Mesenchymal stem cell (in vitro differentiated cells and primary cell): ENCODE measurements around the gene BCKDHB.
"Not testable (repeated sequence)": the region's sequence is repeated elsewhere in the genome, so short reads cannot be mapped to it uniquely, and the experiment has no call there.

ENCODE experiments used
- DNase-seq: peaks from one replicate; pipeline ENCODE4 v3.0.0-alpha.2; 2013
- H2AFZ ChIP-seq: one replicate; pipeline ENCODE4 v1.6.1; 2013; ENCODE audit warnings: low read depth, mild to moderate bottlenecking, control low read depth, inconsistent platforms, low read length, moderate library complexity
- H2AK5ac ChIP-seq: 2 replicates; pipeline ENCODE4 v1.6.1; 2013; ENCODE audit warnings: low read length, moderate library complexity, mild to moderate bottlenecking, inconsistent platforms; ENCODE audit not compliant: severe bottlenecking
- H2BK120ac ChIP-seq: one replicate; pipeline ENCODE4 v1.6.1; 2013; ENCODE audit warnings: low read depth, mild to moderate bottlenecking, inconsistent platforms, low read length, moderate library complexity
- H2BK12ac ChIP-seq, 2 experiments: one replicate each; pipeline ENCODE4 v1.6.1; 2013; ENCODE audit warnings: inconsistent platforms in 2 of 2, low read length in 2 of 2, mild to moderate bottlenecking in 2 of 2, moderate library complexity in 2 of 2, control low read depth in 1 of 2
- H2BK15ac ChIP-seq: one replicate; pipeline ENCODE4 v1.6.1; 2013; ENCODE audit warnings: mild to moderate bottlenecking, low read depth, inconsistent platforms; ENCODE audit not compliant: poor library complexity, severe bottlenecking
- H2BK5ac ChIP-seq: 2 replicates; pipeline ENCODE4 v1.6.1; 2013; ENCODE audit warnings: low read depth, mild to moderate bottlenecking, low read length, control low read depth, inconsistent platforms; ENCODE audit not compliant: poor library complexity, severe bottlenecking
- H3K14ac ChIP-seq, 2 experiments: one replicate each; pipeline ENCODE4 v1.6.1; 2013; ENCODE audit warnings: inconsistent platforms in 2 of 2, low read length in 2 of 2, control low read depth in 1 of 2, mild to moderate bottlenecking in 1 of 2, moderate library complexity in 1 of 2
- H3K18ac ChIP-seq, 2 experiments: one replicate each; pipeline ENCODE4 v1.6.1; 2013; ENCODE audit warnings: inconsistent platforms in 2 of 2, low read length in 2 of 2, control low read depth in 1 of 2, low read depth in 1 of 2, mild to moderate bottlenecking in 1 of 2
- H3K23ac ChIP-seq, 2 experiments: one replicate each; pipeline ENCODE4 v1.6.1; 2013; ENCODE audit warnings: inconsistent platforms in 2 of 2, low read length in 2 of 2, mild to moderate bottlenecking in 2 of 2, moderate library complexity in 2 of 2, control low read depth in 1 of 2
- H3K27ac ChIP-seq: 2 replicates; pipeline ENCODE4 v1.5.1; 2013; ENCODE audit warnings: mild to moderate bottlenecking, moderate library complexity, low read length, control low read depth, inconsistent platforms; ENCODE audit not compliant: poor library complexity, severe bottlenecking
- H3K27me3 ChIP-seq, 2 experiments: 2 replicates each; pipeline versions ENCODE4 v1.6.1 to v1.7.0; 2013; ENCODE audit warnings: low read length in 2 of 2, mild to moderate bottlenecking in 2 of 2, moderate library complexity in 2 of 2, control low read depth in 1 of 2, inconsistent platforms in 1 of 2; ENCODE audit not compliant: control insufficient read depth in 1 of 2, insufficient read depth in 1 of 2
- H3K36me3 ChIP-seq, 2 experiments: 2 replicates each; pipeline versions ENCODE4 v1.6.1 to v1.7.0; 2013; ENCODE audit warnings: low read length in 2 of 2, control low read depth in 1 of 2, inconsistent platforms in 1 of 2, low read depth in 1 of 2, mild to moderate bottlenecking in 1 of 2; ENCODE audit not compliant: insufficient read depth in 2 of 2, control insufficient read depth in 1 of 2
- H3K4ac ChIP-seq, 2 experiments: one replicate each; pipeline ENCODE4 v1.6.1; 2013; ENCODE audit warnings: inconsistent platforms in 2 of 2, low read length in 2 of 2, mild to moderate bottlenecking in 2 of 2, moderate library complexity in 2 of 2, control low read depth in 1 of 2, low read depth in 1 of 2
- H3K4me1 ChIP-seq: 2 replicates; pipeline ENCODE4 v1.6.1; 2013; ENCODE audit warnings: low read depth, low read length, control low read depth; ENCODE audit not compliant: control insufficient read depth, insufficient read depth
- H3K4me2 ChIP-seq: 2 replicates; pipeline ENCODE4 v1.6.1; 2013; ENCODE audit warnings: low read length, mild to moderate bottlenecking, inconsistent platforms; ENCODE audit not compliant: poor library complexity, severe bottlenecking
- H3K4me3 ChIP-seq, 2 experiments: 2 replicates each; pipeline versions ENCODE4 v1.5.1 to v1.7.0; 2013; ENCODE audit warnings: low read length in 2 of 2, mild to moderate bottlenecking in 2 of 2, control low read depth in 1 of 2, low read depth in 1 of 2; ENCODE audit not compliant: insufficient read depth in 1 of 2
- H3K79me1 ChIP-seq: replicated peaks from 2 replicates; pipeline ENCODE4 v1.6.1; 2013; ENCODE audit warnings: mild to moderate bottlenecking, control low read depth, low read length, inconsistent platforms; ENCODE audit not compliant: poor library complexity, severe bottlenecking
- H3K9ac ChIP-seq: 2 replicates; pipeline ENCODE4 v1.7.0; 2013; ENCODE audit warnings: mild to moderate bottlenecking, low read length, moderate library complexity
- H3K9me3 ChIP-seq: 2 replicates; pipeline ENCODE4 v1.7.0; 2013; ENCODE audit warnings: mild to moderate bottlenecking, low read length; ENCODE audit not compliant: control insufficient read depth
- H4K8ac ChIP-seq: one replicate; pipeline ENCODE4 v1.6.1; 2013; ENCODE audit warnings: inconsistent platforms, mild to moderate bottlenecking, low read length, moderate library complexity
- H4K91ac ChIP-seq: one replicate; pipeline ENCODE4 v1.6.1; 2013; ENCODE audit warnings: mild to moderate bottlenecking, low read length, inconsistent platforms
- WGBS: methylation state at CpG from one replicate; pipeline ENCODE4 v1.1.7; 2013; ENCODE audit warnings: mixed read lengths; 5-methylcytosine and 5-hydroxymethylcytosine counted together

BCKDHB gene

DNA sequence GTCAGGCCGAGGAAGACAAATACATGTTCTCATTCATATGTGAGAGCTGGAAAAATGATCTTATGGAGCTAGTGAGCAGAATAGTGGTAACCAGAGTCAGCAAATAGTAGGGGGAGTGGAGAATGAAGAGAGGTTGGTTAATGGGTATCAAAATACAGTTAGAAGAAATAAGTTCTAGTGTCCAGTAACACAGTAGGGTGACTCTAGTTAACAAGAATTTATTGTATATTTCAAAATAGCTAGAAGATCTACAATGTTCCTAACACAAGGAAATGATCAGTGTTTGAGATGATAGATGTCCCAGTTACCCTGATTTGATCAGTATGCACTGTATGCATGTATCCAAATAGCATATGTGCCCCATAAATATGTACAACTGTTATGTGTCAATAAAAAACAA, 128.4 kb downstream of the BCKDHB start:
- no peaks in the 10 kb centered on the region for H3K4me1 ChIP-seq
- H4K8ac ChIP-seq, result no peak overlapping the region
- H2BK5ac ChIP-seq, result no peak overlapping the region
- no peak overlapping the region for H3K9ac ChIP-seq
- 95% methylated on average over 1 of the region's 1 CpG for WGBS
- no peak overlapping the region for H2BK12ac ChIP-seq
- no peaks in the 10 kb centered on the region for H3K79me1 ChIP-seq
- no peaks in the 10 kb centered on the region for H3K9me3 ChIP-seq
- H2AFZ ChIP-seq, result no peak overlapping the region
- no peak for DNase-seq
- no peak overlapping the region for H2BK15ac ChIP-seq
- H3K4me3 ChIP-seq, result no peak overlapping the region
- no peaks in the 10 kb centered on the region for H3K36me3 ChIP-seq
- no peak overlapping the region for H2AK5ac ChIP-seq
- no peak overlapping the region for H3K4me2 ChIP-seq
- H3K23ac ChIP-seq, result no peak overlapping the region
- H3K27ac ChIP-seq, result no peak overlapping the region
- H4K91ac ChIP-seq, result no peak overlapping the region
- no peaks in the 10 kb centered on the region for H3K27me3 ChIP-seq
- no peak overlapping the region for H3K4ac ChIP-seq
- H2BK120ac ChIP-seq, result no peak overlapping the region
- no peak overlapping the region for H3K18ac ChIP-seq
- no peak overlapping the region for H3K14ac ChIP-seq

- Histone ChIP-seq H3K4ac (no peak overlapping the region), H3K18ac (no peak overlapping the region), H2BK5ac (no peak overlapping the region), H3K14ac (no peak overlapping the region), H3K36me3 (no peaks in the 10 kb centered on the region), H3K23ac (no peak overlapping the region), H3K4me1 (no peaks in the 10 kb centered on the region), H3K79me1 (no peaks in the 10 kb centered on the region), H2AFZ (no peak overlapping the region), H4K91ac (no peak overlapping the region), H2BK15ac (no peak overlapping the region), H3K9me3 (no peaks in the 10 kb centered on the region), H3K4me3 (no peak overlapping the region), H3K27me3 (no peaks in the 10 kb centered on the region), H3K4me2 (no peak overlapping the region), H3K27ac (no peak overlapping the region), H2BK12ac (no peak overlapping the region), H4K8ac (no peak overlapping the region), H3K9ac (no peak overlapping the region), H2AK5ac (no peak overlapping the region), H2BK120ac (no peak overlapping the region)
- DNase-seq, result no peak
- 100% methylated on average over 1 of the region's 1 CpG for WGBS
These were observed 129.2 kb downstream of the BCKDHB start for GRCh38 chr6:80235647-80236046.

DNA sequence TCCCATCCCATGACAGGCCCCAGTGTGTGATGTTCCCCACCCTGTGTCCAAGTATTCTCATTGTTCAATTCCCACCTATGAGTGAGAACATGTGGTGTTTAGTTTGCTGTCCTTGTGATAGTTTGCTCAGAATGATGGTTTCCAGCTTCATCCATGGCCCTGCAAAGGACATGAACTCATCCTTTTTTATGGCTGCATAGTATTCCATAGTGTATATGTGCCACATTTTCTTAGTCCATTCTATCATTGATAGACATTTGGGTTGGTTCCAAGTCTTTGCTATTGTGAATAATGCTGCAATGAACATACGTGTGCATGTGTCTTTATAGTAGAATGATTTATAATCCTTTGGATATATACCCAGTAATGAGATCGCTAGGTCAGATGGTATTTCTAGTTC, 132.3 kb downstream of the BCKDHB start:
- not testable (repeated sequence) for H3K27me3 ChIP-seq, H2AFZ ChIP-seq, H2BK5ac ChIP-seq, H3K23ac ChIP-seq, H2BK12ac ChIP-seq, H4K91ac ChIP-seq, H3K9me3 ChIP-seq, H3K4ac ChIP-seq, H4K8ac ChIP-seq, H3K36me3 ChIP-seq, H2BK120ac ChIP-seq, H3K79me1 ChIP-seq, H3K9ac ChIP-seq, H3K4me2 ChIP-seq, H3K4me1 ChIP-seq, H3K14ac ChIP-seq, H3K18ac ChIP-seq, H2BK15ac ChIP-seq, H3K27ac ChIP-seq, H3K4me3 ChIP-seq, H2AK5ac ChIP-seq, DNase-seq
- WGBS, result no CpG with 5 or more reads among the region's 2 CpGs

DNA sequence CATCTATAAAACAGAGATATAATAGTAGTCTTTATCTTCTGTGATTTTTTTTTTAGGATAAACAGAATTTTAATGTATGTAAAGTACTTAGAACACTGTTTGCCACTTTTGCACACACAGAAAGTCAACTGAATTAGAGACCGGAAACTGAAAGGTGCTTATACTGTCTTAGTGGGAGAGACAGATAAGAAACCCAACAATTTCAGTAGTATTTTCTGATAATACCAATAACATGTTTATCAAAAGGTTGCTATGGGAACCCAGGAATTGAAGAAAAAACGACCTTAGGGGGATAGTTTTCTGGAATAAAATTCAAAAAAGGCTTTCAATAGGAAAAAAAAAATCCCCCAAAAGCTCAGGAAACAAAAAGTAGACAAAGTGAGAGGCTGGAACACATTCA, 138.6 kb downstream of the BCKDHB start:
- Histone ChIP-seq H3K9me3 (no peaks in the 10 kb centered on the region), H3K79me1 (peaks cover 6% of the 10 kb centered on the region), H3K9ac (no peak overlapping the region), H4K8ac (no peak overlapping the region), H3K4me1 (no peaks in the 10 kb centered on the region), H3K4me3 (no peak overlapping the region), H3K4ac (no peak overlapping the region), H3K36me3 (peaks cover 0 to 3% of the 10 kb centered on the region in 2 experiments), H2BK15ac (no peak overlapping the region), H3K18ac (no peak overlapping the region), H3K23ac (no peak overlapping the region), H3K27ac (no peak overlapping the region), H2AK5ac (no peak overlapping the region), H4K91ac (no peak overlapping the region), H2BK12ac (no peak overlapping the region), H2BK5ac (no peak overlapping the region), H3K4me2 (no peak overlapping the region), H2BK120ac (no peak overlapping the region), H3K14ac (no peak overlapping the region), H3K27me3 (no peaks in the 10 kb centered on the region), H2AFZ (no peak overlapping the region)
- WGBS, result no CpG with 5 or more reads among the region's 2 CpGs
- no peak for DNase-seq
